Measurements from ENCODE around the gene TANGO2.

GRCh38 chr22:20038574-20038973 lies 17.7 kb downstream of the TANGO2 start:
- TF ChIP-seq POLR2AphosphoS5 (IDR thresholded peaks at IDR 0.05) (no peak), CTCF (IDR thresholded peaks at IDR 0.05 in 8 of 11, conservative IDR thresholded peaks at IDR 0.05 in 3 of 11) (no peak)
